Adrenal gland (tissue), 19 donors: ENCODE results near the gene NLGN4X. TPM values are rescaled to one million over a fixed set of nuclear protein-coding genes. Genes with fewer than 3 reads are reported as not detected.

Experiments
- DNase-seq, 7 donors: peaks; one replicate each; pipeline ENCODE4 v3.0.0-alpha.2; 2019 to 2020
- H3K27ac ChIP-seq, 5 donors: fragments of 200-600 bp; sonication (generic) in 4 of 5; 1 replicate in 3 of 5; 2 replicates in 2 of 5; pipeline versions ENCODE4 v1.5.1 to v1.8.0; 2016 to 2020; ENCODE audit warnings: mild to moderate bottlenecking in 1 of 5
- H3K27me3 ChIP-seq: fragments of 200-600 bp; 2 replicates; pipeline ENCODE4 v1.8.0; 2021
- H3K36me3 ChIP-seq, 2 donors: fragments of 200-600 bp; replicated peaks in 1 of 2; 1 replicate in 1 of 2; 2 replicates in 1 of 2; pipeline versions ENCODE4 v1.5.1 to v1.8.0; 2018 to 2022
- H3K4me1 ChIP-seq, 2 donors: fragments of 200-600 bp; replicated peaks in 1 of 2; 1 replicate in 1 of 2; 2 replicates in 1 of 2; pipeline versions ENCODE4 v1.5.1 to v1.8.0; 2018 to 2021
- H3K4me3 ChIP-seq, 4 donors: fragments of 200-600 bp; sonication (generic) in 3 of 4; one replicate each; pipeline ENCODE4 v1.5.1; 2016 to 2018
- H3K9me3 ChIP-seq, 3 donors: fragments of 200-600 bp; sonication (generic) in 1 of 3; replicated peaks in 1 of 3; 1 replicate in 2 of 3; 2 replicates in 1 of 3; pipeline versions ENCODE4 v1.5.1 to v1.8.0; 2016 to 2021
- POLR2A ChIP-seq, 2 donors: fragments of 450-650 bp; IDR thresholded peaks; one replicate each; pipeline ENCODE4 v1.6.1; 2017; ENCODE audit warnings: antibody characterized with exemption in 2 of 2, mild to moderate bottlenecking in 2 of 2, moderate library complexity in 1 of 2
- WGBS, 4 donors: extraction: QIAGEN DNeasy Blood & Tissue Kit in 2 of 4; methylation state at CpG; one replicate each; pipeline versions ENCODE4 v1.1.5 to v1.1.7; 2013 to 2017; 5-methylcytosine and 5-hydroxymethylcytosine counted together
- intact Hi-C, 2 donors: fragments of 100-400 bp; cut with DNase I; formaldehyde crosslinking; loops; one replicate each; pipeline versions ENCODE4 v1.14.1 to v1.15.0; 2022 to 2023
- long read RNA-seq, 10 donors: library from polyadenylated mRNA in 3 of 10; unstranded in 2 of 10; stranded (forward) in 1 of 10; transcript quantifications; one replicate each; pipeline ENCODE4 v2.0.0 and lab custom pipeline, GENCODE V29; 2021 to 2026
- polyA plus RNA-seq, 3 donors: library from polyadenylated mRNA; stranded (reverse); fragments of 200-250 nt in 2 of 3; fragments of 350-450 nt in 1 of 3; fragmentation: Illumina TruSeq in 1 of 3; extraction: RNeasy Lipid Tissue Mini Kit (QIAGEN cat#74804) in 1 of 3; gene quantifications; one replicate each; pipeline ENCODE4 v1.2.3, GENCODE V29; 2013 to 2014
- total RNA-seq, 9 donors: library from RNA; depleted of rRNA in 4 of 9; stranded (reverse); fragments of >200 nt in 4 of 9; fragments of 120-200 nt in 1 of 9; fragmentation: NEBNext Ultra II Directional in 1 of 9; extraction: Animal tissue kit (Norgen Biotek cat#: 25700) in 1 of 9; gene quantifications; one replicate each; pipeline versions ENCODE4 v1.1.0 to v1.2.4, GENCODE V29; 2013 to 2023
- TF ChIP-seq, protein P1 (sequence below), 6 experiments: fragments of 450-650 bp in 4 of 6; fragments of 200-600 bp in 2 of 6; sonication (generic) in 1 of 6; IDR thresholded peaks; 1 replicate in 5 of 6; 2 replicates in 1 of 6; pipeline versions ENCODE4 v1.5.1 to v1.8.0; 2016 to 2021; ENCODE audit warnings: antibody characterized with exemption in 6 of 6, mild to moderate bottlenecking in 2 of 6, moderate library complexity in 1 of 6
- donor health status: healthy with polysubstance abuse.
- donor health status: Bipolar disorder and iron deficiency.
- donor health status: DM: yes; HTN: yes; CAD: no.
- donor health status: DM: no; HTN: no; CAD: no.
- donor health status: DM: no; HTN: no; CAD: no.
- donor health status: DM: yes; HTN: yes; CAD: no.

Gene NLGN4X
- total RNA-seq (1 to 10 TPM in 6 of 9 donors, under 1 TPM in 3; 0.52 to 3.4 (median 1.5) TPM), polyA plus RNA-seq (1 to 10 TPM in 1 of 3 donors, under 1 TPM in 2; 0.16 to 1.5 (median 0.30) TPM)
- long read RNA-seq, donor 1, full-length matches to known transcripts: 1 of 1 reads
- long read RNA-seq, donor 1, partial matches to known transcripts: 0 of 1 reads
- long read RNA-seq, donor 1, other reads (novel, unspliced or antisense): 0 of 1 reads
- long read RNA-seq, donor 2: 0 reads
- long read RNA-seq, donor 3, full-length matches to known transcripts: 1 of 1 reads
- long read RNA-seq, donor 3, partial matches to known transcripts: 0 of 1 reads
- long read RNA-seq, donor 3, other reads (novel, unspliced or antisense): 0 of 1 reads
- long read RNA-seq, donor 4: 0 reads
- long read RNA-seq, donor 5, partial matches to known transcripts: 0 of 1 reads
- long read RNA-seq, donor 5, other reads (novel, unspliced or antisense): 1 of 1 reads
- long read RNA-seq, donor 6: 0 reads
- long read RNA-seq, donor 7: 0 reads
- long read RNA-seq, donor 8: 0 reads
- long read RNA-seq, donor 9, full-length matches to known transcripts: 1 of 1 reads
- long read RNA-seq, donor 9, partial matches to known transcripts: 0 of 1 reads
- long read RNA-seq, donor 9, other reads (novel, unspliced or antisense): 0 of 1 reads
- long read RNA-seq, donor 10: 0 reads

DNA sequence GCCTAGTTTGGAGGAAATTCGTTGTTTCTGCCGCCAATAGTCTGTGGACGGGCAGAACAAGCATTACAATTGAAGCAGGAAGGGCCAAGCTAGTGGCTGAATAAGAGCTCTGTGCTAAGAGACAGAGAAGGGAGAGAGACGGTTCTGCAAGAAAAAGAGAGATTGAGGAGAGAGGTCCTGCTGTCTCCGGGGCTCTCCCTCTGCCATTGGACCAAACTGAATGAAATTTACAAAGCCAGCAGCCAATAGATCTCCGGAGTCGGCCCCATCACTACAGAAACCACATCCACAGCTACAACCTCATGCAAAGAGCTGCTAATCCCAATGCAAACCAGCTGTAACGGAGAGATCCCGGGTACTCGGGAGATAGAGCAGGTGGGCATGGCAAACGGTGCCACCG lies at the start of gene NLGN4X:
Gene NLGN4X, minus strand, starts transcription at position 148 of the 400 bp plus-strand sequence. CDS start 77,401 bp downstream, outside the sequence.
- Histone ChIP-seq H3K27ac (no peak within 1 kb of the TSS), H3K36me3 (no peaks in the 10 kb centered on the region), H3K4me3 (no peak within 1 kb of the TSS), H3K4me1 (no peaks in the 10 kb centered on the region), H3K9me3 (no peaks in the 10 kb centered on the region), H3K27me3 (peaks cover 38% of the 10 kb centered on the region)
- DNase-seq: no peak
- TF ChIP-seq, protein P1, sequence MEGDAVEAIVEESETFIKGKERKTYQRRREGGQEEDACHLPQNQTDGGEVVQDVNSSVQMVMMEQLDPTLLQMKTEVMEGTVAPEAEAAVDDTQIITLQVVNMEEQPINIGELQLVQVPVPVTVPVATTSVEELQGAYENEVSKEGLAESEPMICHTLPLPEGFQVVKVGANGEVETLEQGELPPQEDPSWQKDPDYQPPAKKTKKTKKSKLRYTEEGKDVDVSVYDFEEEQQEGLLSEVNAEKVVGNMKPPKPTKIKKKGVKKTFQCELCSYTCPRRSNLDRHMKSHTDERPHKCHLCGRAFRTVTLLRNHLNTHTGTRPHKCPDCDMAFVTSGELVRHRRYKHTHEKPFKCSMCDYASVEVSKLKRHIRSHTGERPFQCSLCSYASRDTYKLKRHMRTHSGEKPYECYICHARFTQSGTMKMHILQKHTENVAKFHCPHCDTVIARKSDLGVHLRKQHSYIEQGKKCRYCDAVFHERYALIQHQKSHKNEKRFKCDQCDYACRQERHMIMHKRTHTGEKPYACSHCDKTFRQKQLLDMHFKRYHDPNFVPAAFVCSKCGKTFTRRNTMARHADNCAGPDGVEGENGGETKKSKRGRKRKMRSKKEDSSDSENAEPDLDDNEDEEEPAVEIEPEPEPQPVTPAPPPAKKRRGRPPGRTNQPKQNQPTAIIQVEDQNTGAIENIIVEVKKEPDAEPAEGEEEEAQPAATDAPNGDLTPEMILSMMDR (IDR thresholded peaks at IDR 0.05): no peak
- TF ChIP-seq POLR2A (IDR thresholded peaks at IDR 0.05): no peak
- intact Hi-C loops: no loop called here
- WGBS, 4 donors: 0 to 4% (median 2%) methylated on average over 6 to 12 of the region's 12 CpGs

DNA sequence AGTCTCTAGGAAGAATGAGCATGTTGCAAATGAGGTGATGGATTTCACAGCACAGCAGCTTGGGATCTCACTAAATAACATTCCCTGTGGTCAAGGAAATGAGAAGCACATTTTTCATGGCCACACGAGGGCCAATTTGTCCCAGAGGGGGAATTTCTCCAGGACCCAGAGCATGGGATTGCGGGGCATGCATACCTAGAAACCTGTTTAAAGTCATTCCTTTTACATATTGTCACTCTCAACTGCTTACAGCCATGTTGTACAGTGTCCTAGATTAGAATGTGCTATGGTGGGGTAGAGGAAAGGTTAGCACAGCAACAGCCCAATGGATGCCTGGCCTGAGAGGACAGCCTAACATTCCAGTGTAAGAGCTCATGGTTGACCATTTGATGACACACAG lies 37.4 kb upstream of the NLGN4X start:
- intact Hi-C loops: no loop called here
- TF ChIP-seq, protein P1 (IDR thresholded peaks at IDR 0.05): no peak
- no peak for TF ChIP-seq POLR2A (IDR thresholded peaks at IDR 0.05)
- Histone ChIP-seq H3K27me3 (no peaks in the 10 kb centered on the region), H3K36me3 (no peaks in the 10 kb centered on the region), H3K9me3 (no peaks in the 10 kb centered on the region), H3K4me3 (no peak overlapping the region), H3K27ac (no peak overlapping the region), H3K4me1 (no peaks in the 10 kb centered on the region)
- no peak for DNase-seq
- WGBS, 4 donors: 63 to 81% (median 73%) methylated on average over 2 of the region's 2 CpGs

DNA sequence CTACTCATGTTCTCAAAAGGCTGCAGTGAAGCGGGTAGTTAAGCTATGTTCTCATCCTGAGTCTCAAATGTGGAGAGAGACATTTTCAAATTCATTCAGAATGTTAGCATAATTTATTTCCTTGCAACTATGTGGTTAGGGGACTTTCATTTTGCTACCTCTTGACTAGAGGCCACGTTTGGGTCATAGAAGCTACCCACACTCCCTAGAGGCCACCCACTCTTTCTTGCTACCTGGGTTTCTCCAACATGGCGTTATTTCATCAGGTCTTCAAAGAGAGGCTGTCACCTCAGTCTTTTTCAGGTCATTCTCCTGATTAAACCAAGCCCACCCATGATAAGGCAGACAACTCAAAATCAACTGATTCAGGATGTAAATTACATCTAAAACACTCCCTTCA lies 34.3 kb upstream of the NLGN4X start:
- TF ChIP-seq, protein P1 (IDR thresholded peaks at IDR 0.05): no peak
- TF ChIP-seq POLR2A (IDR thresholded peaks at IDR 0.05): no peak
- H3K36me3 ChIP-seq: no peaks in the 10 kb centered on the region
- intact Hi-C loops: no loop called here
- no peak overlapping the region for H3K4me3 ChIP-seq
- no peak overlapping the region for H3K27ac ChIP-seq
- H3K9me3 ChIP-seq: no peaks in the 10 kb centered on the region
- WGBS, 4 donors: 53 to 61% (median 59%) methylated on average over 3 of the region's 3 CpGs
- DNase-seq: no peak
- H3K4me1 ChIP-seq: no peaks in the 10 kb centered on the region
- no peaks in the 10 kb centered on the region for H3K27me3 ChIP-seq

DNA sequence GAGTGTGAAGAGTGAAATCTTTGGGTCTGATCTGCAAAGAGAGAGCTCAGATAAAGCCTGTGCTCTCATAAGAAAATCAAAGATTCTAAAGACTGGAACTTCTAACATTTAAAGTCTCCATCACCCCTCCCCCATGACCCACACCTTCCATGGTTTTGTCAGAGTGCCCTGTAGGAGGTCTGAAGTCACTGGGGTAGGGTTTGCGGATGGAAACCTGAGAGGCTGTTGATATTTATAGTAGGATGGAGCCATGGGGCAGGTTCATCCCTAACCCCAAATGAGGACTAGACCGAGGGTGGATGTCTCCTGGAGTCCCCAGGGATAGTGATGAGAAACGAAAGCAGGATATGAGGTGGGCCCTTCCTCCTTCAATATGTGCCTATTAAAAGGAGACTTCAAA lies 28.4 kb upstream of the NLGN4X start:
- intact Hi-C loops: no loop called here
- Histone ChIP-seq H3K9me3 (no peaks in the 10 kb centered on the region), H3K4me1 (no peaks in the 10 kb centered on the region), H3K4me3 (no peak overlapping the region), H3K27me3 (no peaks in the 10 kb centered on the region), H3K27ac (no peak overlapping the region), H3K36me3 (no peaks in the 10 kb centered on the region)
- no peak for DNase-seq
- WGBS, 4 donors: 21 to 37% (median 33%) methylated on average over 3 of the region's 3 CpGs
- TF ChIP-seq, protein P1 (IDR thresholded peaks at IDR 0.05): no peak
- TF ChIP-seq POLR2A (IDR thresholded peaks at IDR 0.05): no peak
